GM11168 (cell line): ENCODE data around the gene ZNF268.
"Not testable (repeated sequence)": the region's sequence is repeated elsewhere in the genome, so short reads cannot be mapped to it uniquely, and the experiment has no call there.

Experiments used
- in situ Hi-C: fragments of 300-500 bp; cut with MboI; formaldehyde crosslinking; loops from one replicate; pipeline ENCODE4 v1.12.0; 2022; ENCODE audit warnings: low sequenced_read_pairs; ENCODE audit not compliant: unreplicated experiment

The ZNF268 gene

GRCh38 chr12:133226690-133227089 lies 45.4 kb downstream of the ZNF268 start:
- in situ Hi-C loops, result no loop called here

- in situ Hi-C loops, result no loop called here
These were observed 46.1 kb downstream of the ZNF268 start for GRCh38 chr12:133227281-133227852.

GRCh38 chr12:133231001-133231400 lies 49.7 kb downstream of the ZNF268 start:
- in situ Hi-C loops, result no loop called here

GRCh38 chr12:133233006-133233405 lies 51.7 kb downstream of the ZNF268 start:
- in situ Hi-C loops, result no loop called here

- in situ Hi-C loops, result no loop called here
These were observed 52.8 kb downstream of the ZNF268 start for GRCh38 chr12:133233993-133234564.

- in situ Hi-C loops, result no loop called here
These were observed 53.7 kb downstream of the ZNF268 start for GRCh38 chr12:133234971-133235370.

- in situ Hi-C loops, result no loop called here
These were observed 54.3 kb downstream of the ZNF268 start, which contains the start of gene ANHX for GRCh38 chr12:133235401-133236112. Gene ANHX, minus strand, starts transcription at chr12:133235877. Its CDS starts 1,521 bp downstream, at chr12:133234356.

- in situ Hi-C loops, result no loop called here
These were observed 54.8 kb downstream of the ZNF268 start for GRCh38 chr12:133236144-133236543.

GRCh38 chr12:133236556-133236955 lies 55.3 kb downstream of the ZNF268 start:
- in situ Hi-C loops, result no loop called here

GRCh38 chr12:133251732-133252131 lies 70.4 kb downstream of the ZNF268 start:
- in situ Hi-C loops, result no loop called here

GRCh38 chr12:133255833-133256232 lies 74.5 kb downstream of the ZNF268 start:
- in situ Hi-C loops, result not testable (repeated sequence)

GRCh38 chr12:133256321-133256720 lies 75.0 kb downstream of the ZNF268 start:
- in situ Hi-C loops, result no loop called here

- in situ Hi-C loops, result no loop called here
These were observed 82.9 kb downstream of the ZNF268 start for GRCh38 chr12:133264173-133264572.
